IPS DF 19.7 (cell line): ENCODE measurements around the gene PFKFB2.

Experiments
- DNase-seq: peaks from one replicate; pipeline ENCODE4 v3.0.0-alpha.2; 2013; ENCODE audit warnings: low read depth, low spot score

The PFKFB2 gene

GRCh38 chr1:207021876-207022596 lies 31.0 kb upstream of the PFKFB2 start:
- no peak for DNase-seq

GRCh38 chr1:207022996-207023679 lies 29.9 kb upstream of the PFKFB2 start:
- DNase-seq = no peak

GRCh38 chr1:207024202-207025145 lies 28.6 kb upstream of the PFKFB2 start:
- DNase-seq = no peak

- no peak for DNase-seq
Measured at GRCh38 chr1:207025146-207025880, 27.8 kb upstream of the PFKFB2 start.

GRCh38 chr1:207026104-207026534 lies 27.0 kb upstream of the PFKFB2 start:
- no peak for DNase-seq

GRCh38 chr1:207027206-207027777 lies 25.8 kb upstream of the PFKFB2 start:
- no peak for DNase-seq

- no peak for DNase-seq
Measured at GRCh38 chr1:207027921-207028320, 25.2 kb upstream of the PFKFB2 start.

- DNase-seq = no peak
Measured at GRCh38 chr1:207028884-207029650, 24.0 kb upstream of the PFKFB2 start.

GRCh38 chr1:207029701-207030521 lies 23.2 kb upstream of the PFKFB2 start:
- DNase-seq = no peak

- no peak for DNase-seq
Measured at GRCh38 chr1:207030522-207031009, 22.5 kb upstream of the PFKFB2 start.

- no peak for DNase-seq
Measured at GRCh38 chr1:207031016-207031415, 22.1 kb upstream of the PFKFB2 start.

GRCh38 chr1:207031632-207032264 lies 21.3 kb upstream of the PFKFB2 start:
- no peak for DNase-seq

GRCh38 chr1:207032528-207033017 lies 20.5 kb upstream of the PFKFB2 start, which contains the start of gene C1orf116:
C1orf116 (minus strand) TSS chr1:207032756; CDS start chr1:207027598, 5,158 bp downstream.
- DNase-seq = peak; percentile 96

- DNase-seq = no peak
Measured at GRCh38 chr1:207033302-207033701, 19.8 kb upstream of the PFKFB2 start.

- DNase-seq = no peak
Measured at GRCh38 chr1:207034208-207034607, 18.9 kb upstream of the PFKFB2 start.

- no peak for DNase-seq
Measured at GRCh38 chr1:207034998-207035397, 18.1 kb upstream of the PFKFB2 start.

- DNase-seq = no peak
Measured at GRCh38 chr1:207035877-207036551, 17.1 kb upstream of the PFKFB2 start.

GRCh38 chr1:207036865-207037264 lies 16.2 kb upstream of the PFKFB2 start:
- DNase-seq = no peak
